Lower leg skin (tissue), 4 donors: ENCODE measurements around the gene USP48. TPM values are rescaled to one million over a fixed set of nuclear protein-coding genes. Genes with fewer than 3 reads are reported as not detected.
"Not testable (repeated sequence)": the region's sequence is repeated elsewhere in the genome, so short reads cannot be mapped to it uniquely, and the experiment has no call there.

Experiments used
- DNase-seq, 2 donors: peaks; one replicate each; pipeline ENCODE4 v3.0.0-alpha.2; 2019; ENCODE audit warnings: low spot score in 2 of 2
- H3K4me3 ChIP-seq: fragments of 200-600 bp; sonication (generic); 2 replicates; pipeline ENCODE4 v1.5.1; 2017; ENCODE audit warnings: mild to moderate bottlenecking, low read depth; ENCODE audit not compliant: poor library complexity, severe bottlenecking
- POLR2A ChIP-seq, 2 donors: fragments of 450-650 bp; IDR thresholded peaks; one replicate each; pipeline ENCODE4 v1.6.1; 2016 to 2017; ENCODE audit warnings: antibody characterized with exemption in 2 of 2, mild to moderate bottlenecking in 1 of 2, moderate library complexity in 1 of 2
- WGBS, 2 donors: methylation state at CpG; one replicate each; pipeline ENCODE4 v1.1.5; 2018; 5-methylcytosine and 5-hydroxymethylcytosine counted together
- intact Hi-C: fragments of 100-400 bp; cut with DNase I; formaldehyde crosslinking; loops from one replicate; pipeline ENCODE4 v1.15.0; 2023; ENCODE audit warnings: low total_unique reads
- total RNA-seq, 4 donors: library from RNA; depleted of rRNA; stranded (reverse); fragments of >200 nt; gene quantifications; one replicate each; pipeline ENCODE4 v1.1.0, GENCODE V29; 2016
- TF ChIP-seq, protein P1 (sequence below), 3 donors: fragments of 450-650 bp; IDR thresholded peaks; one replicate each; pipeline ENCODE4 v1.5.1; 2016; ENCODE audit warnings: antibody characterized with exemption in 3 of 3, mild to moderate bottlenecking in 3 of 3, moderate library complexity in 2 of 3

USP48 gene
- total RNA-seq, 4 donors from 2014 or later, result 26.9 to 38.1 (median 31.5) TPM

DNA sequence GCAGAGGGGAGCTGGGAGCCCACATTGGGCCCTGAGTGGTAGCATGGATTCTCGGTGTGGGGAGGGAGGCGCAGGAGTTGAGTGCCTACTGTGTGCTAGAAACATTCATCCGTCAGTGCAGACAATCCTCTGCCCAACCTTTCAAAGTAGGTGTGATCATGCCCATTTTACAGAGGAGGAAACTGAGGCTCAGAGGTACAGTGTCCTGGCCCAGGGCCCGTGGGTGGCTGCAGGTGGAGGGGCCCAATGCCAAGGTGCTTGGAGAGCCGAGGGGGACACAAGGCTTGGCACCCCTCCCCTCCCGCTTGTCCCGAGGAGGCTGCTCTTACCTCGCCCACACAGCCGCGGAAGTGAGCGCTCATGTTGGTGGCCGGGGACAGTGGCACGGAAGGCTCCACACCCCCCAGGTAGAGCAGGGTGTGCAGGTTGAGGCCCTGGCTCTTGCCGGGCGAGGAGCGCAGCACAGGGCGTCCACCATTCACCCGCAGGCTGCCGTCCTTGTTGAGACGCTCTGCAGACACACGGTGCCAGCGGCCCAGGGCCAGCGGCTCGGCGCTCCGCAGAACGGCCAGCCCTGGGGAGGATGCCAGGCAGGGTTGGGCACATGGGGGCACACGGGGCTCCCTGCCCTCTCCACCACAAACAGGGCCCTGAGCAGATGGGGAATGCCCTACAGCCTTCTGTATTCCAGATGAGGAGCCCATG lies 45.7 kb upstream of the USP48 start:
- no peak overlapping the region for H3K4me3 ChIP-seq
- intact Hi-C loops, result no loop called here
- TF ChIP-seq, protein P1, sequence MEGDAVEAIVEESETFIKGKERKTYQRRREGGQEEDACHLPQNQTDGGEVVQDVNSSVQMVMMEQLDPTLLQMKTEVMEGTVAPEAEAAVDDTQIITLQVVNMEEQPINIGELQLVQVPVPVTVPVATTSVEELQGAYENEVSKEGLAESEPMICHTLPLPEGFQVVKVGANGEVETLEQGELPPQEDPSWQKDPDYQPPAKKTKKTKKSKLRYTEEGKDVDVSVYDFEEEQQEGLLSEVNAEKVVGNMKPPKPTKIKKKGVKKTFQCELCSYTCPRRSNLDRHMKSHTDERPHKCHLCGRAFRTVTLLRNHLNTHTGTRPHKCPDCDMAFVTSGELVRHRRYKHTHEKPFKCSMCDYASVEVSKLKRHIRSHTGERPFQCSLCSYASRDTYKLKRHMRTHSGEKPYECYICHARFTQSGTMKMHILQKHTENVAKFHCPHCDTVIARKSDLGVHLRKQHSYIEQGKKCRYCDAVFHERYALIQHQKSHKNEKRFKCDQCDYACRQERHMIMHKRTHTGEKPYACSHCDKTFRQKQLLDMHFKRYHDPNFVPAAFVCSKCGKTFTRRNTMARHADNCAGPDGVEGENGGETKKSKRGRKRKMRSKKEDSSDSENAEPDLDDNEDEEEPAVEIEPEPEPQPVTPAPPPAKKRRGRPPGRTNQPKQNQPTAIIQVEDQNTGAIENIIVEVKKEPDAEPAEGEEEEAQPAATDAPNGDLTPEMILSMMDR (IDR thresholded peaks at IDR 0.05), result no peak
- TF ChIP-seq POLR2A (IDR thresholded peaks at IDR 0.05), result no peak
- no peak for DNase-seq
- 84 to 88% methylated on average over 5 to 15 of the region's 28 CpGs for WGBS, 2 donors

DNA sequence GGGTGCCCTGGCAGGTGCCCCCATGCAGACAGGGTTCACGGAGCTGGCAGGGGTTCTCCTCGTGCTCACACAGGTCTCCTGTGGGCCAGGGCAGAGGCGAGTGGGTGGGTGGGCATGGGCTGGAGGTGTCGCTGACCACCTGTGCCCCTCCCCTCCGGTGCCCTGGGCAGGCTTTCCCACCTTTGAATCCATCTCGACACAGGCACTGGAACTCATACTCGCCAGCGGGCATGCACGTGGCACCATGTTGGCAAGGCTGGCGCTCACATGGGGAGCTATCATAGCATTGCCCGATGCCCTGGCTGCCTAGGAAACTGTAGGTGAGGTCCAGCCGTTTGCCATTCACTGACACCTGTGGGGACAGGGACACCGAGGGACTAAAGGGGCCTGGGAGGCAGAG lies 45.1 kb upstream of the USP48 start:
- 92 to 95% methylated on average over 11 to 12 of the region's 13 CpGs for WGBS, 2 donors
- H3K4me3 ChIP-seq, result no peak overlapping the region
- no peak for TF ChIP-seq POLR2A (IDR thresholded peaks at IDR 0.05)
- TF ChIP-seq, protein P1 (IDR thresholded peaks at IDR 0.05), result no peak
- no peak for DNase-seq
- intact Hi-C loops, result no loop called here

DNA sequence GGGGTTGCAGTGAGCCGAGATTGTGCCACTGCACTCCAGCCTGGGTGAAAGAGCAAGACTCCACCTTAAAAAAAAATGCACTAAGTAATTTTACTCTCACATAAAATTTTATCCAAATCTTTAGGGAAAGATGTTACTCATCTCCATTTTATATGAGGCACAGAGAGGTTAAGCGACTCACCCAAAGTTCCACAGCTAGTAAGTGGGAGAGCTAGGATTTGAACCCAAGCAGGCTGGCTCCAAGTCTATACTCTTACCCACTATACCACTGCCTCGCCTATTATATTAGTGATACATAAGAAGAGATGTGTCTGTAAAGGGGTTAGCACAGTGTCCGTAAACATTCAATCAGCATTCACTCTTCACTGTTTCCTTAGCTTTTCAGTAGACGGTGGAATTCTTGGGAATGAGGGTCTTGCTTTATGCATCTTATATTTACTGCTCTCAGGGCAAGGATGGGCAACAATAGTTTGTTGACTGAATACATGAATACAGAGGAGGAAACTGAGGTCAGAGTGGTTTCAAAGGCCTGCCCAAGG lies 44.3 kb upstream of the USP48 start:
- H3K4me3 ChIP-seq, result no peak overlapping the region
- intact Hi-C loops, result no loop called here
- WGBS, 2 donors, result 93 to 94% methylated on average over 5 of the region's 5 CpGs
- no peak for DNase-seq
- TF ChIP-seq, protein P1 (IDR thresholded peaks at IDR 0.05), result no peak
- no peak for TF ChIP-seq POLR2A (IDR thresholded peaks at IDR 0.05)

DNA sequence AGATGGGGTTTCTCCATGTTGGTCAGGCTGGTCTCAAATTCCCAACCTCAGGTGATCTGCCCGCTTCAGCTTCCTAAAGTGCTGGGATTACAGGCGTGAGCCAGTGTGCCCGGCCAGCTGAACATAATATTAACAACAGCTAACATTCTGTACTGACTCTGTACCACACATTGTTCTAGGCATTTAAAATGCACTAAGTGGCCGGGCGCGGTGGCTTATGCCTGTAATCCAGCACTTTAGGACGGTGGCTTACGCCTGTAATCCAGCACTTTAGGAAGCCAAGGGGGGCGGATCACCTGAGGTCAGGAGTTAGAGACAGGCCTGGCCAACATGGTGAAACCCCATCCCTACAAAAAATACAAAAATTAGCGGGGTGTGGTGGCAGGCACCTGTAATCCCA lies 43.7 kb upstream of the USP48 start:
- DNase-seq, H3K4me3 ChIP-seq, intact Hi-C loops: not testable (repeated sequence)
- WGBS, 2 donors, result 97% methylated on average over 10 of the region's 10 CpGs

DNA sequence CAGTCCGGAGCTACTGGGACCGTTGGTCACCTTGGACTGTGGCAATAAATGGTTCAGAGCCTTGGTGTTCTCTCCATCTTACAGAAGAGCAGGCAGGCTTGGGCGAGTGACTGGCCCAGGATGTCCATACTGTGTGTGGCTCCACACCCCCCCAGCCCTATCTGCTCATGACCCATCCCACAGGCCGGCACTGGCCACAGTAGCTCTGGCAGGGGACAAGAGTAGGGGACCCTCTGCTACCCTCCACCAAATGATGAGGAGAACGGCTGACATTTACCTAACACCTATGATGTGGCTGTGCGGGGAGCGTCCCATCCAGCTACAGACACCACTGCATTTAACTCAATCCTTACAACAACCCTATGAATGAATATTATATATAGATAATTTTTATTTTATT lies 42.4 kb upstream of the USP48 start:
- intact Hi-C loops, result no loop called here
- WGBS, 2 donors, result 93 to 94% methylated on average over 7 of the region's 7 CpGs
- H3K4me3 ChIP-seq, result no peak overlapping the region
- DNase-seq, result no peak
- TF ChIP-seq, protein P1 (IDR thresholded peaks at IDR 0.05), result no peak
- no peak for TF ChIP-seq POLR2A (IDR thresholded peaks at IDR 0.05)

DNA sequence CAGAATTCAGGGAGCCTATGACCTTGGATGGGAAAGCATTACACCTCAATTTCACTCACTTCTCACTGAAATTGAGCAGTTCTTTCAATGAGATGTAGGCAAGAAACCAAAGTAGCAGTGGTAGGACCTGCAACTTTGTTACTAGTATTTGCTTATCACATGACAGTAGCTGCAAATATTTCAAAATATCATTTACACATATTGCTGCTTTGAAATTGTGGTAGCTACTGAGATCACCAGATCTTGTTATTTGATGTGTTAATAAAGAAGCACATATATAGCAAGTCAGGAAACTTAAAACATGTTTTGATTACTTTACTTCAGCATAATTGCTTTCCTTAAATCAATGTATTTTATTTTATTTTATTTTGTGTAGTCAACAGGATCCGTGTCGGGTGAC lies 42.0 kb upstream of the USP48 start:
- 89 to 90% methylated on average over 2 of the region's 2 CpGs for WGBS, 2 donors
- H3K4me3 ChIP-seq, result no peak overlapping the region
- TF ChIP-seq POLR2A (IDR thresholded peaks at IDR 0.05), result no peak
- TF ChIP-seq, protein P1 (IDR thresholded peaks at IDR 0.05), result no peak
- no peak for DNase-seq
- intact Hi-C loops, result no loop called here
